MM.1S (cell line): Measurements from ENCODE around the gene MXRA7.

ENCODE experiments used
- DNase-seq: peaks from one replicate; pipeline ENCODE4 v3.0.0-alpha.2; 2015
- H2AFZ ChIP-seq: fragments of 300-600 bp; sonication (generic); 2 replicates; pipeline ENCODE4 v1.6.0; 2016; ENCODE audit warnings: antibody characterized with exemption, low read length
- H3F3A ChIP-seq: fragments of 300-600 bp; sonication (generic); 2 replicates; pipeline ENCODE4 v1.6.1; 2016; ENCODE audit warnings: mild to moderate bottlenecking, antibody characterized with exemption, low read length, moderate library complexity, mixed read lengths; ENCODE audit not compliant: insufficient read depth
- H3K27ac ChIP-seq: fragments of 300-600 bp; sonication (generic); 2 replicates; pipeline ENCODE4 v1.5.1; 2016; ENCODE audit warnings: mild to moderate bottlenecking, low read length
- H3K27me3 ChIP-seq: fragments of 300-600 bp; sonication (generic); replicated peaks from 2 replicates; pipeline ENCODE4 v1.6.0; 2016; ENCODE audit warnings: low read length; ENCODE audit not compliant: insufficient read depth
- H3K36me3 ChIP-seq: fragments of 300-600 bp; sonication (generic); replicated peaks from 2 replicates; pipeline ENCODE4 v1.6.1; 2016; ENCODE audit warnings: mild to moderate bottlenecking, low read length, mixed read lengths; ENCODE audit not compliant: insufficient read depth
- H3K4me1 ChIP-seq: fragments of 300-600 bp; sonication (generic); 2 replicates; pipeline ENCODE4 v1.6.1; 2016; ENCODE audit warnings: low read length, mixed read lengths
- H3K4me2 ChIP-seq: fragments of 300-600 bp; sonication (generic); 2 replicates; pipeline ENCODE4 v1.6.0; 2016; ENCODE audit warnings: low read depth, low read length
- H3K4me3 ChIP-seq: fragments of 300-600 bp; sonication (generic); 2 replicates; pipeline ENCODE4 v1.5.1; 2016; ENCODE audit warnings: low read length, mixed read lengths
- H3K79me2 ChIP-seq: fragments of 300-600 bp; sonication (generic); 2 replicates; pipeline ENCODE4 v1.6.1; 2016; ENCODE audit warnings: mixed run types, low read length, mixed read lengths
- H3K9ac ChIP-seq: fragments of 300-600 bp; sonication (generic); 2 replicates; pipeline ENCODE4 v1.6.1; 2016; ENCODE audit warnings: low read length, mixed read lengths
- H3K9me2 ChIP-seq: fragments of 300-600 bp; sonication (generic); replicated peaks from 2 replicates; pipeline ENCODE4 v1.6.1; 2016; ENCODE audit warnings: mild to moderate bottlenecking, low read length, mixed read lengths; ENCODE audit not compliant: insufficient read depth
- H3K9me3 ChIP-seq: fragments of 300-600 bp; sonication (generic); replicated peaks from 2 replicates; pipeline ENCODE4 v1.6.1; 2016; ENCODE audit warnings: mild to moderate bottlenecking, low read length, mixed read lengths; ENCODE audit not compliant: insufficient read depth
- H4K20me1 ChIP-seq: fragments of 300-600 bp; sonication (generic); 2 replicates; pipeline ENCODE4 v1.6.1; 2016; ENCODE audit warnings: mild to moderate bottlenecking, low read length, moderate library complexity, mixed read lengths; ENCODE audit not compliant: insufficient read depth
- CTCF ChIP-seq: fragments of 300-600 bp; sonication (generic); IDR thresholded peaks from 2 replicates; pipeline ENCODE4 v1.5.1; 2016; ENCODE audit warnings: antibody characterized with exemption, low read length, mixed read lengths
- EZH2 ChIP-seq: fragments of 300-600 bp; sonication (generic); optimal IDR thresholded peaks from 2 replicates; pipeline ENCODE3; 2017; ENCODE audit warnings: low read depth, mild to moderate bottlenecking, antibody characterized with exemption, low read length, mixed read lengths
- EZH2phosphoT487 ChIP-seq: fragments of 300-600 bp; sonication (generic); IDR thresholded peaks from 2 replicates; pipeline ENCODE4 v1.6.1; 2018; ENCODE audit warnings: antibody characterized with exemption, low read length

Gene MXRA7

GRCh38 chr17:76633628-76634328, 77.0 kb downstream of the MXRA7 start:
- H3K4me2 ChIP-seq, result no peak overlapping the region
- H2AFZ ChIP-seq, result no peak overlapping the region
- H4K20me1 ChIP-seq, result no peaks in the 10 kb centered on the region
- TF ChIP-seq CTCF, result no peak
- no peak for TF ChIP-seq EZH2phosphoT487
- TF ChIP-seq EZH2, result no peak
- H3K27ac ChIP-seq, result no peak overlapping the region
- H3K9me2 ChIP-seq, result no peaks in the 10 kb centered on the region
- no peak for DNase-seq
- no peak overlapping the region for H3K9ac ChIP-seq
- H3K4me3 ChIP-seq, result no peak overlapping the region
- H3K79me2 ChIP-seq, result no peaks in the 10 kb centered on the region
- no peaks in the 10 kb centered on the region for H3K4me1 ChIP-seq
- no peaks in the 10 kb centered on the region for H3K36me3 ChIP-seq
- no peaks in the 10 kb centered on the region for H3K9me3 ChIP-seq
- H3F3A ChIP-seq, result no peaks in the 10 kb centered on the region
- peaks cover 32% of the 10 kb centered on the region for H3K27me3 ChIP-seq

GRCh38 chr17:76631821-76632565, 78.8 kb downstream of the MXRA7 start:
- TF ChIP-seq EZH2, result no peak
- no peak for TF ChIP-seq EZH2phosphoT487
- TF ChIP-seq CTCF, result no peak
- Histone ChIP-seq H3F3A (no peaks in the 10 kb centered on the region), H3K36me3 (no peaks in the 10 kb centered on the region), H3K79me2 (no peaks in the 10 kb centered on the region), H3K4me3 (no peak overlapping the region), H3K4me2 (no peak overlapping the region), H3K9me3 (no peaks in the 10 kb centered on the region), H3K27ac (no peak overlapping the region), H3K27me3 (peaks cover 43% of the 10 kb centered on the region), H3K9ac (no peak overlapping the region), H3K4me1 (no peaks in the 10 kb centered on the region), H3K9me2 (no peaks in the 10 kb centered on the region), H4K20me1 (no peaks in the 10 kb centered on the region), H2AFZ (no peak overlapping the region)
- no peak for DNase-seq

GRCh38 chr17:76630151-76630550, 80.6 kb downstream of the MXRA7 start:
- Histone ChIP-seq H3F3A (no peaks in the 10 kb centered on the region), H3K9ac (no peak overlapping the region), H3K79me2 (no peaks in the 10 kb centered on the region), H3K27ac (no peak overlapping the region), H3K9me3 (no peaks in the 10 kb centered on the region), H3K4me2 (no peak overlapping the region), H3K27me3 (peaks cover 50% of the 10 kb centered on the region), H3K4me3 (no peak overlapping the region), H2AFZ (no peak overlapping the region), H3K4me1 (no peaks in the 10 kb centered on the region), H4K20me1 (no peaks in the 10 kb centered on the region), H3K9me2 (no peaks in the 10 kb centered on the region), H3K36me3 (no peaks in the 10 kb centered on the region)
- no peak for DNase-seq
- TF ChIP-seq EZH2phosphoT487 (no peak), CTCF (no peak), EZH2 (no peak)
